Measurements from ENCODE around the gene NEDD1. TPM values are rescaled to one million over a fixed set of nuclear protein-coding genes. Genes with fewer than 3 reads are reported as not detected.

Gene NEDD1
- total RNA-seq, 1 experiment from 2014 or later, result 35.4 TPM

- CTCF ChIA-PET, result no interaction called here
- H3K4me1 ChIP-seq (ENCODE audit: control insufficient read depth in 1 of 2, insufficient read depth in 2 of 2, low read length in 2 of 2), result no peaks in the 10 kb centered on the region
- H3K9me3 ChIP-seq (ENCODE audit: control insufficient read depth in 1 of 2, insufficient read depth in 1 of 2, low read depth in 1 of 2, low read length in 2 of 2), result no peaks in the 10 kb centered on the region
- H3K4me3 ChIP-seq (replicated peaks in 1 of 2; ENCODE audit: low read depth in 1 of 2, low read length in 2 of 2), result no peak overlapping the region
- H4K20me1 ChIP-seq (ENCODE audit: insufficient read depth), result no peaks in the 10 kb centered on the region
- H3K9me2 ChIP-seq (ENCODE audit: insufficient read depth), result no peaks in the 10 kb centered on the region
- ATAC-seq (no peak), DNase-seq (ENCODE audit: low read depth, low spot score) (no peak)
- H3K27me3 ChIP-seq (ENCODE audit: insufficient read depth, low read length), result peaks cover 30% of the 10 kb centered on the region
- H3K79me2 ChIP-seq (ENCODE audit: insufficient read depth, low read length), result no peaks in the 10 kb centered on the region
- BruUV-seq (replicated peaks), result no TSS peak
- RAD21 ChIA-PET (ENCODE audit: low non-redundant PET in 1 of 2, low total read pairs in 2 of 2, uncharacterized antibody in 2 of 2, unreplicated experiment in 2 of 2), result no interaction called here
- H3K9ac ChIP-seq (ENCODE audit: low read length), result no peak overlapping the region
- H3K36me3 ChIP-seq (ENCODE audit: control insufficient read depth in 1 of 2, insufficient read depth in 2 of 2, low read length in 2 of 2), result no peaks in the 10 kb centered on the region
- intact Hi-C loops (cut with micrococcal nuclease), result no loop called here
- POLR2A ChIA-PET, result no interaction called here
- H3K27ac ChIP-seq (ENCODE audit: low read depth, low read length), result no peak overlapping the region
- TF ChIP-seq ATF3 (IDR thresholded peaks at IDR 0.05), result no peak
- TF ChIP-seq JUND (IDR thresholded peaks at IDR 0.05), result no peak
- no peak for TF ChIP-seq EGR1 (IDR thresholded peaks at IDR 0.05; ENCODE audit: low read depth)
- TF ChIP-seq ELF1 (IDR thresholded peaks at IDR 0.05; ENCODE audit: borderline replicate concordance, low read depth), result no peak
- TF ChIP-seq CEBPB (IDR thresholded peaks at IDR 0.05; ENCODE audit: low read depth), result no peak
- TF ChIP-seq POLR2A (IDR thresholded peaks at IDR 0.05; ENCODE audit: borderline replicate concordance, extremely low read depth, insufficient read depth, insufficient read length), result no peak
- no peak for TF ChIP-seq MAX (IDR thresholded peaks at IDR 0.05)
- TF ChIP-seq CTCF (IDR thresholded peaks at IDR 0.05 in 2 of 3, conservative IDR thresholded peaks at IDR 0.05 in 1 of 3; ENCODE audit: borderline replicate concordance in 1 of 3, insufficient read depth in 1 of 3, low read depth in 2 of 3, low read length in 2 of 3), result no peak
- TF ChIP-seq ZNF274 (IDR thresholded peaks at IDR 0.05; ENCODE audit: low read depth, low read length), result no peak
- TF ChIP-seq TCF7L2 (IDR thresholded peaks at IDR 0.05; ENCODE audit: borderline replicate concordance, extremely low read depth, insufficient read depth, insufficient read length), result no peak
- no peak for TF ChIP-seq POLR2AphosphoS5 (IDR thresholded peaks at IDR 0.05; ENCODE audit: low read depth, low read length)
- H2AFZ ChIP-seq (ENCODE audit: low read depth, low read length, poor library complexity, severe bottlenecking), result no peak overlapping the region
- H3K4me2 ChIP-seq (ENCODE audit: low read length), result no peak overlapping the region
These were observed 34.1 kb upstream of the NEDD1 start for GRCh38 chr12:96872961-96873360.

All from HCT116 (cell line).